T-helper 17 cell (primary cell): ENCODE data around the gene GPR39. TPM values are rescaled to one million over a fixed set of nuclear protein-coding genes. Genes with fewer than 3 reads are reported as not detected.

Experiments
- ATAC-seq: fragments of 150-1000 bp; cut with Tn5 transposase; 2 replicates; pipeline ENCODE4 v1.10.0; 2021; ENCODE audit warnings: mild to moderate bottlenecking, moderate library complexity
- DNase-seq, 3 donors: peaks; one replicate each; pipeline versions ENCODE4 v3.0.0 to v3.0.0-alpha.2; 2020 to 2021
- H3K9me3 ChIP-seq: one replicate; pipeline ENCODE4 v1.7.0; 2013; ENCODE audit warnings: low read length, mild to moderate bottlenecking; ENCODE audit not compliant: control insufficient read depth, poor library complexity, severe bottlenecking
- H3K27ac Mint-ChIP-seq: one replicate; pipeline ENCODE4 v1.8.0; 2022; ENCODE audit warnings: mild to moderate bottlenecking, moderate library complexity, mixed read lengths
- H3K27me3 Mint-ChIP-seq: one replicate; pipeline ENCODE4 v1.8.0; 2022; ENCODE audit warnings: mixed read lengths
- H3K36me3 Mint-ChIP-seq: one replicate; pipeline ENCODE4 v1.8.0; 2022; ENCODE audit warnings: low read depth, mixed read lengths
- H3K4me1 Mint-ChIP-seq: one replicate; pipeline ENCODE4 v1.8.0; 2022; ENCODE audit warnings: mild to moderate bottlenecking, mixed read lengths
- H3K4me3 Mint-ChIP-seq: one replicate; pipeline ENCODE4 v1.8.0; 2022; ENCODE audit warnings: mild to moderate bottlenecking, moderate library complexity, mixed read lengths
- total RNA-seq, 4 donors: library from RNA in 2 of 4; stranded (reverse) in 2 of 4; gene quantifications; one replicate each; pipeline ENCODE4 v1.2.3 and lab custom pipeline; 2022 to 2026

Gene GPR39
- total RNA-seq, 2 donors from 2014 or later: 0.10 TPM; not detected in 1

DNA sequence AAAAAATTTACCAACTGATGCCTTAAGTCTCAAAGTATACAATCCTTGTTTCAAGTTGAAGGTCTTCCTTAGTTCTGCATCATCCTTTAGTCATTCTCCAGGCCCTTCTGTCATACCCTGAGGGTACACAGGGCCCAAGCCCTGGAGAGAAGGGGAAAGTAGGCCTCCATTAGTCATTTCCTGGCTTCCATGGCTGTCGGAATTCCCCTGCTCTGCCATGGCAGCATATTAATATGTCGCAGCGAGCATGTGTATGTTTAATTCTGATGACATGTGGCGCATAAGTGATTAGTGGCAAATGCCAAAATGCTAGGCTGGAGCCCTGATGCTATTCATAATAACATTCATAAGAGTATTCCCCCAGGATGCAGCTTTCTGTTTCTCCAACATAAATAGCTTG, 22.1 kb downstream of the GPR39 start:
- ATAC-seq (no peak), DNase-seq (no peak)
- Mint-ChIP-seq H3K4me1 (no peaks in the 10 kb centered on the region), H3K36me3 (no peaks in the 10 kb centered on the region), H3K27me3 (no peaks in the 10 kb centered on the region), H3K27ac (no peak overlapping the region), H3K4me3 (no peak overlapping the region)
- no peaks in the 10 kb centered on the region for H3K9me3 ChIP-seq

DNA sequence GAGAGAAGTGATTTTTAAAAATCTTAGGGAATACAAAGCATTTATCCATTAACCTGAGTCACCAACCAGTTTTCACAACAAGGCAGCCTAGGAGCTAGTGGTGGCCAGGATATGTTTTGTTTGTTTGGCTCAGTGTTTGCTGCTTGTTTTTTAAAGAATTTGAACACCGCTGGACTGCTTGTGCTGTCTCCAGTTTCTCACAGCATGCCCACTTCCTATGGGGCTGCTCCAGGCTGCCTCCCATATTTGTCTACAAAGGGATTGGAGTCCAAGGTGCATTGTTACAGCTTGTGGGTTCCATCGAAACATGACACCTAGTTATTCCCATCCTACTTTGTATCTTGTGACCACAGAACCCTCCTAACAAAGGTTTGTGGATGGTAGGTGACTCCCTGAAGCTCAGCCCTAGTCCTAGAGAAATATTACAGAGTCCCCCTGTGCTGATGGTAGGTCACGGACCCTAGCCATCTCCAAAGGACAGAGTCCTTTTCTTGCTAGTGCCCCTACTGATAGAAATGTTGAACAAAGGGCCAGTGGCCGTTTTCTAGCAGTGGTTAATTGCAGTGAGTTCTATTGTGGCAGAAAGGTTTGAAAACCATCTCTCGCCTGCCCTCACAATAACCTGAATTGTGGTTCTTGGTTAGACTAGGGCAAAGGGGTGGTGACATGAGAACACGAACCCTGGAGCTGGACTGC, 23.2 kb downstream of the GPR39 start:
- Mint-ChIP-seq H3K4me1 (no peaks in the 10 kb centered on the region), H3K27ac (no peak overlapping the region), H3K36me3 (no peaks in the 10 kb centered on the region), H3K4me3 (no peak overlapping the region), H3K27me3 (no peaks in the 10 kb centered on the region)
- no peak for DNase-seq
- no peak for ATAC-seq
- no peaks in the 10 kb centered on the region for H3K9me3 ChIP-seq

DNA sequence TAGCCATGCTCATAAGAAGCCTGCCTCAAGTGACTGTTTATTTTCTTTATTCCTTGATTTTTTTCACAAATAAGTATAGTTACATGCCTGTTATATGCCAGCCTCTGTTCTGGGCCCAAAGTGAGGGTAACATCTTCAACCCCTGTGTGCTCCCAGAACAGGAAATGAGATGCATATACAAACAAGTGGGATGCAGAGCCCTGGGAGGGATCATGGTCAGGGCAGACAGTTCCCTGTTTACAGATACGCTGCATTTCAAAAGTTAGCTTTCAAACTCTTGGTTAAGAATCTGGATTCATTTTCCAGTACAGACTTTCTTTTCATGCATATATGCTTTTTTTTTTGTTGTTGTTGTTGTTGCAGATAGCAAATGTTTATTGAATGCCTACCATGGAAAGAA, 24.4 kb downstream of the GPR39 start:
- ATAC-seq: no peak
- Mint-ChIP-seq H3K4me1 (no peaks in the 10 kb centered on the region), H3K27ac (no peak overlapping the region), H3K36me3 (no peaks in the 10 kb centered on the region), H3K4me3 (no peak overlapping the region), H3K27me3 (no peaks in the 10 kb centered on the region)
- H3K9me3 ChIP-seq: no peaks in the 10 kb centered on the region
- DNase-seq: no peak

DNA sequence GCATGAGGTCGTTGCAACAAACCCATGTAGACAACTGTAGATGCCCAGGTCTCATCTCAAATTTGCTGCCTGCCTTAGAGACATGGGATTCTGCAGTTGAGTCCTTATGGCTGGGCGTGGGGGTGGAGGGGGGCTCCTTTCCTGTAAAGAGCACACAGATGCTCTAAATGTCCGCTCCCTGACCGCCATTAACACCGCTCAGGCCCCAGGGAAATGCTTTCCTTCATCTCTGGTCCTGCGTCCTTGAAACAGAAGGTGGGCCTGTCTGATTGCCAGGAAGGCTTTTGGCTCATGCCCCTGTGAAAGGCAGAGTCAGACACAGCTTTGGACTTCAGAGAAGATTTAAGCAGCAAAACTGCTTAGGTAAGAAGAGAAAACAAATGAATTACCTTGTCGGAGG, 25.7 kb downstream of the GPR39 start:
- Mint-ChIP-seq H3K27me3 (no peaks in the 10 kb centered on the region), H3K36me3 (peaks cover 2% of the 10 kb centered on the region), H3K4me1 (no peaks in the 10 kb centered on the region), H3K4me3 (no peak overlapping the region), H3K27ac (no peak overlapping the region)
- no peaks in the 10 kb centered on the region for H3K9me3 ChIP-seq
- no peak for DNase-seq
- ATAC-seq: no peak

DNA sequence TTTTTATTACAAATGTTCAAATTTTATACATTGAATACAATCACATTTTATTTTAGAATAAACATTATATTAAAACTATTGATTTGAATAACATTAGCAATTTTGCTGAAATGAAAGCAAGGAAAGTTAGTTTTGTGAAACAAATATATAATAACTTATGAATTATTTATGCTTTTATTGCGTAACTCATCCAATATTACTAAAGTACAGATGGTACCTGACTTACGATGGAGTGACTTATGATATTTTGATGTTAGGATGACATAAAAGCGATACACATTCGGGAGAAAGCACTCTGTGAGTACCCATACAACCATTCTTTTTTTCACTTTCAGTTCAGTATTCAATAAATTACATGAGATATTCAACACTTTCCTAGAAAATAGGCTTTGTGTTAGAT, 26.5 kb downstream of the GPR39 start:
- no peaks in the 10 kb centered on the region for H3K9me3 ChIP-seq
- Mint-ChIP-seq H3K4me3 (no peak overlapping the region), H3K4me1 (no peaks in the 10 kb centered on the region), H3K27ac (no peak overlapping the region), H3K27me3 (no peaks in the 10 kb centered on the region), H3K36me3 (peaks cover 2% of the 10 kb centered on the region)
- ATAC-seq: no peak
- DNase-seq: no peak

DNA sequence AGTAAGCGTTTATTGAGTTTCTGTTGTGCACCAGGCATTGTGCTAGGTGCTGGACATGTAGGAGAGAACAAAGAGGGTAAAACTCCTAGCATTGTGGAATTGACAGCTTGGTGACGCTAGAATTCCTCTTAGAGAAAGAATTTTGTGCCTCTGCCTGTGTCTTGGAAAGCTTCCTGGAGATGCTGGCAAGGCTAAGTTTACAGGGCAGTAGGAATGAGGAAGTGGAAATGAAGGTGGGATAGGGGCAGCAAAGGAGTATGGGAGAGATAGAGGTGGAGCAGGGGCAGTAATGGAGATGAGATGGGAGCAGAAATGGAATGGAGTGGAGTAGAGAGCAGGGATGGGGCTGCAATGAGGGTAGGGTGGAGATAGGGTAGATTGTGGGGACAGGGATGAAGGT, 29.8 kb downstream of the GPR39 start:
- Mint-ChIP-seq H3K27me3 (no peaks in the 10 kb centered on the region), H3K4me1 (no peaks in the 10 kb centered on the region), H3K4me3 (no peak overlapping the region), H3K27ac (no peak overlapping the region), H3K36me3 (peaks cover 2% of the 10 kb centered on the region)
- DNase-seq (no peak), ATAC-seq (no peak)
- H3K9me3 ChIP-seq: no peaks in the 10 kb centered on the region

DNA sequence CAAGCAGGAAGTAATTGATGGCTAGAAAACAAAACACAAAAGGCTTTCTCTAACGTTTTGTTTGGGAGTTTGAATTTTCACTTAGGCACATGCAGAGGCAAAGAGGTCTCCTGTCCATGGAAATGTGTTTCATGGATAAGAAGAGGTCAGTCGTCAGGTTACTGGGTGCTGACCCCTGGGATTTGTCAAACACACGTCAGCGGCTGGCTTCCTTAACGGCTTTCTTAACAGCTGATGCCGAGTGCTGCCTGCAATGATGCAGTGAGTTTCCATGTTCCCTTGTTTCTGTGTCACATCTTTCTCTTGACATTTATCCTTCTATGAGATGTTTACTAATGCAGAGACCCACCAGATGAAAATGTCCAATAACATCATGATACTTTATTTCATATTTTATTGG, 31.7 kb downstream of the GPR39 start:
- no peak for DNase-seq
- Mint-ChIP-seq H3K4me1 (no peaks in the 10 kb centered on the region), H3K4me3 (no peak overlapping the region), H3K36me3 (peaks cover 2% of the 10 kb centered on the region), H3K27me3 (no peaks in the 10 kb centered on the region), H3K27ac (no peak overlapping the region)
- H3K9me3 ChIP-seq: no peaks in the 10 kb centered on the region
- ATAC-seq: no peak

DNA sequence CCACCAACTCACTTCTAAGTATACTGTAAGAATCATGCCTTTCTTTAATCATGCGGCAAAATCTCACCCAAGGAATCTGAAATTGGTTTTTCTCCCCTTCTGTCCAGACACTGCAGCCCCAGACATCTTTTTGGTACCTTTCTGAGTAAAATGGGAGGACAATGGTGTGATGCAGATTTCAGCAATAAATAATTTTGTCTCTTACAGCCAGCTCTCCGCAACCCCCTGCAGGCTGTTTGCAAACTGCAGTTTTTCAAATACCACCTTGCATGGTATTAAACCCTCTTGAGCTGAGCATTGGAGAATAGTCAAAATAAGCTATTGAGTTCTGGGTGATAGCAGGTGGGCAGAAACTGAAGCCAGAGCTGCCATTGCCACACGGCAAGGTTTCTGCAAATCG, 32.2 kb downstream of the GPR39 start:
- Mint-ChIP-seq H3K36me3 (peaks cover 2% of the 10 kb centered on the region), H3K27ac (no peak overlapping the region), H3K4me3 (no peak overlapping the region), H3K27me3 (no peaks in the 10 kb centered on the region), H3K4me1 (no peaks in the 10 kb centered on the region)
- no peaks in the 10 kb centered on the region for H3K9me3 ChIP-seq
- no peak for ATAC-seq
- DNase-seq: no peak

DNA sequence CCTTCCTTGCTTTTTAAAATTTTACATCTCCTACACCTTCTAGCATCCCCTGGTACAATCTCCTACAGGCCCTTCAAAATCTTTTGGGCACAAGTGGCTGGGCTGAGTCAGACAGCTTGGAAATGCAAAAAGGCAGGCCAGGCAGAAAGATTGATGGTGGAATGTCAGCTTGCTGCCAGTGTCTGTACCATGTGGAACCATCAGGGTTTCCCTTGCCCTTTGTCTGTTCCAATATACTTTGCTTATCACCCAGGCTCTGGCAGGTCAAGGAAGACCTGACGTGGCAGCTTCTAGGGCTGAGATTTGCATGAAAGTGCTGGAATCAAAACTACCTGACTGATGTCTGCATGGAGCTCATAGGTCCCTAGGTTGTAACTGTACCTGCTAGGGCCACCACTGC, 33.3 kb downstream of the GPR39 start:
- no peak overlapping the region for H3K27ac Mint-ChIP-seq
- H3K4me3 Mint-ChIP-seq: no peak overlapping the region
- no peaks in the 10 kb centered on the region for H3K9me3 ChIP-seq
- no peaks in the 10 kb centered on the region for H3K4me1 Mint-ChIP-seq
- H3K36me3 Mint-ChIP-seq: peaks cover 2% of the 10 kb centered on the region
- H3K27me3 Mint-ChIP-seq: no peaks in the 10 kb centered on the region
- ATAC-seq: no peak
- no peak for DNase-seq

DNA sequence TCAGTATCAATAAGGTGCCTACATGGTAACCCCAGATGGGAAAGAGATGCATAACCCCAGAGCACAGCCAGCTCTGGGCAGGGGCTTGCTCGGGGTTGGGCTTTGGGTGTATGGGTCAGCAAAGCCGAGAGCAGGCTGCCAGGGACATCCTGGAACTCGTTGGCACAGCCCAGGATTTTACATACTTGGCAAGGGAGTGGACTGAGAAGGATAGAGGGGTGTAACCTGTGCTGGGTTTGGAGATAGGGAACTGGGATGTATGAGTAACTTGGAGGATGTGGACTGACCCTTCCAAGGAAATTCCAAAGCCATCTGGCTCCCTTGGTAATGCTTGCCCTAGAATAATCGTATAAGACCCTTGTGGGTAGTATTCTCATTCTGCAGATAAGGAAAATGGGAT, 44.2 kb downstream of the GPR39 start:
- no peak overlapping the region for H3K4me3 Mint-ChIP-seq
- no peaks in the 10 kb centered on the region for H3K4me1 Mint-ChIP-seq
- H3K9me3 ChIP-seq: no peaks in the 10 kb centered on the region
- H3K36me3 Mint-ChIP-seq: no peaks in the 10 kb centered on the region
- no peaks in the 10 kb centered on the region for H3K27me3 Mint-ChIP-seq
- no peak for ATAC-seq
- no peak overlapping the region for H3K27ac Mint-ChIP-seq
- no peak for DNase-seq

DNA sequence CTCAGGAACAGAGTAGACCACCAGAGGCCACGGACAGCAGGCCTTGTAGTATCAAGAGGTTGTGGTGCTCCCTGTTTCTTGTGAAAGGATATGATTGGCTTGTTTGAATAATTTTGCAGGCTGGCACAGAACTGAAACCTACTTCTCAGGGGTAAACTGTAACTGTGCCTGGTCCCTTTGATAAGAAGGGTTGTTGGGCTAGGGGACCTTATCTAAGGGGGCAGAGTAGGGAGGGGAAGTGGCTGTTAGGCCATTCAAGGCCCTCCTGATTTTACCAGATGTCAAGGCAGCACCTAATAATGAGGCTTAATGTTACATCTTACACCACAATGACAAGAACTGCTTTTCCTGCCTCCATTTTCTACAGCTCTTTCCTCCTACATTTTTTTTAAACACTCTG, 45.6 kb downstream of the GPR39 start:
- Mint-ChIP-seq H3K4me1 (no peaks in the 10 kb centered on the region), H3K4me3 (no peak overlapping the region), H3K36me3 (no peaks in the 10 kb centered on the region), H3K27me3 (no peaks in the 10 kb centered on the region), H3K27ac (no peak overlapping the region)
- no peaks in the 10 kb centered on the region for H3K9me3 ChIP-seq
- ATAC-seq (no peak), DNase-seq (no peak)

DNA sequence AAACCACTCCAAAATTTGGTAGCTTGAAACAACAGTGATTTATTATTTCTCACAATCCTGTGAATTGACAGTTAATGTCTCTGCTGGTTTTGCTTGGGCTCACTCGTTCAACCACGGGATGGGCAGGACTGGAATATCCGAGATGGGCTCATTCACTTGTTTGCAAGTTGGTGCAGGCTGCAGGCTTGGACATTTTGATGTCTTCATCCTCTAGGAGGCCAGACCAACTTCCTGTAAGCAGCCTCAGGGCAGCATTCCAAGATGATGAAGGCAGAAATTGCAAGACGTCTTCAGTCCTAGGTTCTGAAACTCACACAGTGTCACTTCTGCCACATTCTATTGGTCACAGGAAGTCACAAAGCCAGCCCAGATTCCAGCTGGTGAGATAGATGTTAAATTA, 47.1 kb downstream of the GPR39 start:
- no peak for ATAC-seq

DNA sequence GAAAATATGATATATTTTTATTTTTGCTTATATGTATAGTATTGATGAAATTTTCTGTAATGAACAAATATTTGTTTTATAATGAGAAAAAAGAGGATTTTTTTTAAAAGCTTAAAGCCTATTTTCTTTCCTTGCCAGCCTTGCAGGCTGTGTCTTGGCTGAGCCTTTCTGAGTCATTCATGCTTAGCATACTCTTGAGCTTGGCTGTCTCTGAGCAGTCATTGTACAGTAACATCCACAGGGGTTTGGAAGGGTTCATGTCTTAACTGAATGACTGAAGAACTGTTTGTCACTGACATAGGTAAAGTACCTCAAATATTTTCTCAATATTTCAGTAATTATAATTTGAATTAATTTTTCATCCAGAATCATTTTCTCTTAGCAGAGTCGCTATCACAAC, 49.3 kb downstream of the GPR39 start:
- H3K9me3 ChIP-seq: no peaks in the 10 kb centered on the region
- ATAC-seq (no peak), DNase-seq (no peak)
- H3K4me1 Mint-ChIP-seq: no peaks in the 10 kb centered on the region
- H3K36me3 Mint-ChIP-seq: no peaks in the 10 kb centered on the region
- H3K4me3 Mint-ChIP-seq: no peak overlapping the region
- H3K27ac Mint-ChIP-seq: no peak overlapping the region
- H3K27me3 Mint-ChIP-seq: no peaks in the 10 kb centered on the region

More for the DNA sequence above, 47.1 kb downstream of the GPR39 start:
- Mint-ChIP-seq H3K27ac (no peak overlapping the region), H3K27me3 (no peaks in the 10 kb centered on the region), H3K36me3 (no peaks in the 10 kb centered on the region), H3K4me3 (no peak overlapping the region), H3K4me1 (no peaks in the 10 kb centered on the region)
- no peaks in the 10 kb centered on the region for H3K9me3 ChIP-seq
- DNase-seq: no peak

DNA sequence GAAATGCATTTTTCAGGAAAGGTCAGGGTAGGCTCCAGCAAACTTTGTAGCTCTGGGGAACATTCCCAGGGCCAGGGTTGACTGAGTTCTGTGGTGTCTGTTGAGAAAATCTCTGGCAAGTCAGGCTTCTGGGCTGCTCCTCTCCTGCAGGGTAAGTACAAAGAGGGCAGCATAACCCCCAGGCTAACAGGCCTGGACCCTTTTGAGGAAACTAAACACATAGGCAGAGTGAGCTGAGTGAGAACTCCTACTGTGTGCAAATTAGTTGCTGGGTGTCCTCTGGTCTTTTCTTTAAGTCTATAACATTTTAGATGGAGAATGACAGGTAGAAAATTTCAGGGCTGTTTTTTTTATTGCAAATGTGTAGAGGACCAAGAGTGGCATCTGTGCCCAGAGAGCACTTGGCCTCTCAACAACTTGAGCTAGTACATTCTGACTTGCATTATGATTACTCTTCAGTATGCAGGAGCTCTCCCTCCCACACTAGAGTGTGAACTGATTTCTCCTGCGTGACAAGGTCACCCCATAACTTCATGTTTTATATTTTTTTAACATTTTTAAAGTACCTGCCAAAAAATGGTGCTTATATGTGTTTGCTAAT, 49.9 kb downstream of the GPR39 start:
- H3K4me3 Mint-ChIP-seq: no peak overlapping the region
- no peak overlapping the region for H3K27ac Mint-ChIP-seq
- H3K36me3 Mint-ChIP-seq: no peaks in the 10 kb centered on the region
- no peaks in the 10 kb centered on the region for H3K27me3 Mint-ChIP-seq
- no peak for DNase-seq
- H3K4me1 Mint-ChIP-seq: no peaks in the 10 kb centered on the region
- no peaks in the 10 kb centered on the region for H3K9me3 ChIP-seq
- no peak for ATAC-seq
